ENCODE measurements around the gene INA.
"Not testable (repeated sequence)": the region's sequence is repeated elsewhere in the genome, so short reads cannot be mapped to it uniquely, and the experiment has no call there.

The INA gene

DNA sequence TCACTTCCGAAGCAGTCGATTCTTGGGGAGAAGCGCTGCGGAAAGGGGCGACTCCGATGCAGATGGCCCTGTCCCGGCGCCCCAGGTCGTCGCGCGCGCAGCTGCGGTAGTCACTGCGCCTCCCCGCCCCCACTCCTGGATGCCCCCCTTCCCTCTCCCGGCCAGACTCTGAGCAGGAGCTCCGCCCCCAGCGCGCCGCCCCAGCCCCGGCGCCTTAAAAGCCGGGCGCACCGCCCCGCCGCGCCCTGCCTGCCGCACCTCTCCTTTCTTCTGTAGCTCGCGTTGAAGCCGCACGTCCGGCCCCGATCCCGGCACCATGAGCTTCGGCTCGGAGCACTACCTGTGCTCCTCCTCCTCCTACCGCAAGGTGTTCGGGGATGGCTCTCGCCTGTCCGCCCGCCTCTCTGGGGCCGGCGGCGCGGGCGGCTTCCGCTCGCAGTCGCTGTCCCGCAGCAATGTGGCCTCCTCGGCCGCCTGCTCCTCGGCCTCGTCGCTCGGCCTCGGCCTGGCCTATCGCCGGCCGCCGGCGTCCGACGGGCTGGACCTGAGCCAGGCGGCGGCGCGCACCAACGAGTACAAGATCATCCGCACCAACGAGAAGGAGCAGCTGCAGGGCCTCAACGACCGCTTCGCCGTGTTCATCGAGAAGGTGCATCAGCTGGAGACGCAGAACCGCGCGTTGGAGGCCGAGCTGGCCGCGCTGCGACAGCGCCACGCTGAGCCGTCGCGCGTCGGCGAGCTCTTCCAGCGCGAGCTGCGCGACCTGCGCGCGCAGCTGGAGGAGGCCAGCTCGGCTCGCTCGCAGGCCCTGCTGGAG is at the start of gene INA:
Gene INA (plus strand): TSS at position 243 of the 817 bp plus-strand sequence. CDS start 74 bp downstream, at position 317.
- no peak for DNase-seq

DNA sequence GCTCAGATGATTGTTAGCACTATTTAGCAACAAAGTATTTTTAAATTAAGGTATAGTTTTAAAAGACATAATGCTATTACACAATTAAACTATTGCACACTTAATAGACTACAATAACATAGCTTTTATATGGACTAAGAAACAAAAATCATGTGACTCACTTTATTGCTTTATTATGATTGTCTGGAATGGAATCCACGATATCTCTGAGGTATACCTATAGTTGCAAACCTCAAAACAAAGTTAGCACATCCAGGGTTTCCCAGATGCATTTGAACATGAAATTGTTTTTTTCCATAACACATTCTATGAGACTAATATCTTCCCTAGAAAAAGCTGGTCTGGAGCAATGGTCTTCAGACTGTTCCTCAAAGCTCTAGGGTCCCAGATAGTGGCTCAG is 49.5 kb upstream of the INA start:
- no peak for DNase-seq

DNA sequence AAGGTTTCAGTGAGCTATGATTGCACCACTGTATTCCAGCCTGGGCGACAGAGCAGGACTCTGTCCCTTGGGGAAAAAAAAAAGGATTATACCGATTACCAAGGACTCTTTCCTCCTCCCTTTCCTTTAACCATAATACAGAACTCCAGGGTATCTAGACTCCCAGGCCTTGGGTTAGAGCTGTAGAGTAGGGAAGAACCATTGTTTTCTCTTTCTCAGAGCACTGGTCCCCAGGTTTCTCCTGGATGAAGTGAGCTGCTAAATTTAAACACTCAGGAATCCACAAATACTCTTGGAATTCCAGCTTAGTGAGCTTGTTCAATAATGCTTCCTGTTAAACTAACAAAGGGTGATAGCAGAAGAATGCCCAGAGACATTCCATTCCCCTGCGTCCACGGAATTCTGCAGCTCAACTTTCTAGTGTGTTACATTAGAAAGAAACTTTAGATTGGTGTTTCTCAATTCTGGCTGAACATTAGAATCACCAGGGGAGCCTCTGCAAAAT is 45.8 kb upstream of the INA start:
- DNase-seq: no peak

DNA sequence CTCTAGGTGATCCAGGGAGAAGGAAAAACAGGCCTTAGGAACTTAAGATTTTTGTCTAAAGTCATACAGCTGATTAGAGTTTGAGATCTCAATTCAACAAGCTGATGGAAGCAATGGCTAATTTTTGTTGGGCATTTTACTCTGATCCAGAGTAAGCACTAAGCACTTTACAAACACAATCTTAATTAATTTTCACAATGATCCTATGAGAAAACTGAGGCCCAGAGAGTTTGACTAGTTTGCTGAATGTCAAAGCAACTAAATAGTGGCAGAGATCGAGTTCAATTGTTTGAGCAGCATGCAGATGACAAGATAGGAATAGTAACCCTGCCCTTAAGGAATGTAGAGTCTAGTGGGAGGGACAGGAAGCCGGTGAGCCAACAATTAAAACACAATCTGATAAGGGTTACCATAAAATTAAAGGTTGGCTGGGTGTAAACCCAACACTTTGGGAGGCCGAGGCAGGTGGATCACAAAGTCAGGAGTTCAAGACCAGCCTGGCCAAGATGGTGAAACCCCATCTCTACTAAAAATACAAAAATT is 44.7 kb upstream of the INA start:
- no peak for DNase-seq

DNA sequence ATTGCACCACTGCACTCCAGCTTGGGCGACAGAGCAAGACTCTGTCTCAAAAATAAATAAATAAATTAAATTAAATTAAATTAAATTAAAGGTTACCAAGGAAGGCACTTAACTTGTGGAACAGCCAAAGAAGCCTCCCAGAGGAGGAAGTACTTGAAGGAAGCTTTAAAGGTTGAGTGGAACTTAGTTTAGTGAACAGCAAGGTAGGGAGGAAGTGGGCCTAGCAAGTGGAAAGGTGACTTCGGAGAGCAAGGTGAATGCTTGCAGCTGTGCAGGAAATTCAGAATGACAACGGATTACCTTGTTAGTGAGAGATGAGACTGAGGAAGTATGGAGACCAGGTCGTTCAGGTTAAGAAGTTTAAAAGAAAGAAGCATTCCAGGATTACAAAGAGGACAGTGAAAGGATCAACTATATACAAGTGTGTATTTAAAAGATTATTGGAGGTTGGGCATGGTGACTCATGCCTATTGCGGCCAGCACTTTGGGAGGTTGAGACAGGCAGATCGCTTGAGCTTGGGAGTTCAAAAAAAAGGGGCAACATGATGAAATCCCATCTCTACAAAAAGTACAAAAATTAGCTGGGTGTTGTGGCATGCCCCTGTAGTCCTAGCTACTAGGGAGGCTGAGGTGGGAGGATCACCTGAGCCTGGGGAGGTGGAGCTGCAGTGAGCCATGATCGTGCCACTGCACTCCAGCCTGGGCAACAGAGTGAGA is 44.0 kb upstream of the INA start:
- no peak for DNase-seq

DNA sequence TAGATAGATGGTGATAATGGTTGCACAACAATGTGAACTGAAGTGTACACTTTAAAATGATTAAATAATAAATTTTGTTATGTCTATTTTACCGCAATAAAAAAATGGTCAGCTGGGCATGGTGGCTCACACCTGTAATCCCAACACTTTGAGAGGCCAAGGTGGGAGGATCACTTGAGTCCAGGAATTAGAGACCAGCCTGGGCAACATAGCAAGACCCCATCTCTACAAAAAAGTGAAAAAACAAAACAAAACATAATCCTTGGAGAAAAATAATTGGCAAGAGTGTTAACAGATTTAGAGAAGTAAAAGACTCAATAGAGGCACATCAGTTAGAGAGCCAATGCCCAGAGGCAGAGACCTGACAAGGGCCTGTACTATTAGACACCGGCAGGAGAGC is 41.2 kb upstream of the INA start:
- no peak for DNase-seq

DNA sequence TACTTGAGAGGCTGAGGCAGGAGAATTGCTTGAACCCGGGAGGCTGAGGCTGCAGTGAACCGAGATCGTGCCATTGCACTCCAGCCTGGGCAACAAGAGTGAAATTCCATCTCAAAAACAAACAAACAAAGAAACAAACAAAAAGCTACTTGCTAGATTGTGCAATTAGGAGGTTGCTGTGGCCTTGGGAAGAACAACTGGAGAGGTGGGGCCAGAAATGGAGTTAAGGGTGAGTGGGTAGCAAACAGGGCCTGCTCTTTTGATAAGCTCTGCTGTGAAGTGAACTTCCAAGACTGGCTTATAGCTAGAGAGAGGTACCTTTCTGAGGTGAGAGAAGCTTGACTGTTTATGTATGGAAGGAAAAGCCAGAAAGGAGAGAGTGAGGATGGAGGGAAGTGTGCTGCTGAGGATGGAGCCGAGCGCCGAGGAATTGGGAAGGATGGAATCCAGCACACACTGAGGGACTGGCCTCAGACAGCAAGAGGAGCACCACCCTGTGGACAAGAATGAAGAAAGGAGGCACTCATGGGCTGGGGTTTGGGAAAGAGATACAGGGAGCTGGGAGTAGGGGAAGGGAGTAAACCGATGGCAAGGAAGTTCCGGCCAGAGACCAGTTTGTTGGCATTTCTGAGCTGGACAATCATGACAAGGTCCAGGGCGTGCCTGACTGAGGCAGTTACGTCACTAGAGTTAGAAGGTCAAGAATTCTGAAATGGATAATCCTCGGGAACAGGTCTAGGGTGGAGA is 38.3 kb upstream of the INA start:
- DNase-seq: no peak

DNA sequence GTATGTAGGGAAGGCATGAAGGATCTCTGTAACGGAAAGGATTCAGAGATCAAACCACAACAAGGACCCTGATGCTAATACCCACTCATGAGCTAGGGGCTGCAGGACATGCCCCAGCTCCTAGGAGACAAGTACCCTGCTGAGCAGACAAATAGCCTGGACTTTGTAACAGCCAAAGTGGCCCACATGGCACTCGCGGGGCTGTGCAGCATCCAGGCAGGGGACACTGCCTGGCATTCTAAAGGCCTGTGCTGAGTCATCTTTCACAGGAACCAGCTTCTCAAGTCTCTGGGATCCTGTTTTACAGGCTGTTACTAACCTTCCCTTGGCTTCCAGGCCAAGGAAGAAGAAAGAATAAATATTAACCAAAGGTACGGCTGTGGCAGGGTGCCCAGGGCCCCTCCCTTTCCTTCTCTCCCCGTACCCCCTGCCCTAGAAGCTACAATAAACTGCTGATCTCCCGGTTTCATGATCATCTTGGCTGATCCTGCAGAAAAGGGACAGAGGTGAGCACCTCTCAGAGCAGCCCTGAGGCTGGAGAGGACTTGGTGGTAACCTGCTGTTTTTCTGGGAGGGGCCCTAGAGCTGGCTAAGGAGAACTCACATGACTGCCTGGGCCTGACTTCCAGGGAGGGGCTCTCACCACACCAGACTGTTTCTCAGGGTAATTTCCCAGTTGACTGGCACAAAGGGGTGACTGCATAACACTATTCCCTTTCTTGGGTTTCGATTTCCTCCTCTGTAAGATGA is 35.5 kb upstream of the INA start:
- DNase-seq: no peak

DNA sequence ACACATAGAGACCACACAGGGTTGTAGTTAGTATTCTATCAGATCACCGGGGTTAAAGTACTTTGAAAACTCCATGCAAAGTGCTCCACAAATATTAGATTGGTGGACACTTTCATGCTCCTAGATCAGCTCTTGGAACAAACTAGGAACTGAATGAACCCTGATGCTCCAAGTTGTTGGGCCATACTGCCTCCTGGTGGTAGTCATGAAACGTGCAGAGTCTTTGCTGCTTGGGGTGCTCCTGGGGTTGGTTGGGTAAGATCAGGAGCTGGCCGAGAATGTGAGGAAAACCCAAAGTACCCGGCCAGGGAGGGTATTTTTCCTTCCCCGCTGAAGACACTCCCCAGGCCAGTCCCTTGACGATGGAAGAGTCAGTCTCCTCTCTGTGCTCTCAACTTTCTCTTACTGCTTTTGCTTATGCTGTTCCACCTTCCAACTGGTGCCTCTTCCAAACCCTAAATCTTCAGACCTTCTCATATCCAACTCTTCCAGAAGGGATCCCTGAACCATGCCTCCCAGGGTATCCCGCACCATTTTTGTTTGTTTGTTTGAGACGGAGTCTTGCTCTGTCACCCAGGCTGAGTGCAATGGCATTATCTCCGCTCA is 32.2 kb upstream of the INA start:
- peak; percentile 70 for DNase-seq

DNA sequence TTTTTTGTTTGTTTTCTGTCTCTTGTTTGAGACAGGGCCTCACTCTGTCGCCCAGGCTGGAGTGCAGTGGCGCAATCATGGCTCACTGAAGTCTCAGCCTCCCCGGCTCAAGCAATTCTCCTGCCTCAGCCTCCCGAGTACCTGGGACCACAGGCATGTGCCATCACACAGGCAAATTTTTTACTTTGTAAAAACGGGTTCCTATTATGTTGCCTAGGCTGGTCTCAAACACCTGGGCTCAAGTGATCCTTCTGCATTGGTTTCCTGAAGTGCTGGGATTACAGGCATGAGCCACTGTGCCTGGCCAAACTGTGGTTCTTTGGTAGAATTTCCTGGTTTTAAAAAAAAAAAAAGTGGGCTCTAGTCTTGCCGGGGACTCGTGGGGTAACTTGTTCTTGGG is 31.4 kb upstream of the INA start, which contains the start of gene RPEL1:
Gene RPEL1 (plus strand): TSS at position 301 of the 400 bp plus-strand sequence. CDS start 110 bp downstream, outside the sequence.
- DNase-seq: not testable (repeated sequence)

DNA sequence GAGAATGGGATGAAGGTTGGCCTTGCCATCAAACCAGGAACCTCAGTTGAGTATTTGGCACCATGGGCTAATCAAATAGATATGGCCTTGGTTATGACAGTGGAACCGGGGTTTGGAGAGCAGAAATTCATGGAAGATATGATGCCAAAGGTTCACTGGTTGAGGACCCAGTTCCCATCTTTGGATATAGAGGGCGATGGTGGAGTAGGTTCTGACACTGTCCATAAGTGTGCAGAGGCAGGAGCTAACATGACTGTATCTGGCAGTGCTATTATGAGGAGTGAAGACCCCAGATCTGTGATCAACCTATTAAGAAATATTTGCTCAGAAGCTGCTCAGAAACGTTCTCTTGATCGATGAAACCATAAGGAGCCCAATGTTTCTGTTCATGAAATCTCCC is 30.6 kb upstream of the INA start:
- DNase-seq: no peak

DNA sequence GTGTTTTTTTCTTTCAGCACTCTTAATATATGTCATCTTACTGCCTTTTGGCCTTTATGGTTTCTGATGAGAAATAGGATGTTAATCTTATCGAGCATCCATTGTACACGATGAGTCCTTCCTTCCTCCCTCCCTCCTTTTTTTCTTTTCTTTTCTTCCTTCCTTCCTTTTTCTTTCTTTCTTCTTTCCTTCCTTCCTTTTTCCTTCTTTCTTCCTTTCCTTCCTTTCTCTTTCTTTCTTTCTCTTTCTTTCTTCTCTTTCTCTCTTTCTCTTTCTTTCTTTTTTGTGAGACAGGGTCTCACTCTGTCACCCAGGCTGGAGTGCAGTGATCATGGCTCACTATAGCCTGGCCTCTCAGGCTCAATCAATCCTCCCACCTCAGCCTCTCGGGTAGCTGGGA is 22.8 kb upstream of the INA start:
- no peak for DNase-seq

DNA sequence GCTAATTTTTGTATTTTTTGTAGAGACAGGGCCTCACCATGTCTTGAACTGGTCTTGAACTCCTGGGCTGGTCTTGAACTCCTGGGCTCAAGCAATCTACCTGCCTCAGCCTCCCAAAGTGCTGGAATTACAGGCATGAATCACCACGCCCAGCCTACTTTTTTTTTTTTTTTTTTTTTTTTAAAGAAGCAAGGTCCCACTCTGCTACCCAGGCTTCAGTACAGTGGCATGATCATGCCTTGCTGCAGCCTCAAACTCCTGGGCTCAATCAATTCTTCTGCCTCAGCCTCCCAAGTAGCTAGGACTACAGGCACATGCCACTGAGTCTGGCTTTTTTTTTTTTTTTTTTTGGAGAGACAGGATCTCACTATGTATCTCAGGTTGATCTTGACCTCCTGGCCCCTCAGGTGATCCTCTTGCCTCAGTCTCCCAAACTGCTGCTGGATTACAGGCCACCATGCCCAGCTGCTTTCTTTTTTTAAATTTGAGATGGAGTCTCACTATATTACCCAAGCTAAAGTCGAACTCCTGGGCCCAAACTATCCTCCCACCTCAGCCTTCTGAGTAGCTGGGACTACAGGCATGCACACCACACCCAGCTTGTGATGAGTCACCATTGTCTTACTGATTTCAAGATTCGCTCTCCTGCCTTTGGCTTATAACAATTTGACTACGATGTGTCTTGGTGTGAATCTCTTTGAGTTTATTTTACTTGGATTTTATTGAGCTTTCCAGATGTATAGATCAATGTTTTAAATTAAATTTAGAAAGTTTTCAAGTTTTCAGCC is 22.2 kb upstream of the INA start:
- DNase-seq: no peak

DNA sequence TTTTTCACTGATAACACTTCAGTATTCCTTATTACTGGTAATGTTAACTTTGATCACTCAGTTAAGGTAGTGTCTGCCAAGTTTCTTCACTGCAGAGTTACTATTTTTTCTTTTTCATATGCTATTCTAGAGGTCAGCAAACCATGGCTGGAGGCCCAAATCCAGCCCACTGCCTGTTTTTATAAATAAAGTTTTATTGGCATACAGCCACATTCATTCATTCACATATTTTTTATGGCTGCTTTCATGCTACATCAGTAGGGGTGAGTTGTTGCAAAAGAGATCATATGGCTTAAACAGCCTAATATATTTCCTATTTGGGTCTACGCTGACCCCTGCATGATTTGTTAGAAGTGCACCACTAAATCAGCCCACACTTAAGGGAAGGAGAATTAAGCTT is 20.3 kb upstream of the INA start:
- no peak for DNase-seq

DNA sequence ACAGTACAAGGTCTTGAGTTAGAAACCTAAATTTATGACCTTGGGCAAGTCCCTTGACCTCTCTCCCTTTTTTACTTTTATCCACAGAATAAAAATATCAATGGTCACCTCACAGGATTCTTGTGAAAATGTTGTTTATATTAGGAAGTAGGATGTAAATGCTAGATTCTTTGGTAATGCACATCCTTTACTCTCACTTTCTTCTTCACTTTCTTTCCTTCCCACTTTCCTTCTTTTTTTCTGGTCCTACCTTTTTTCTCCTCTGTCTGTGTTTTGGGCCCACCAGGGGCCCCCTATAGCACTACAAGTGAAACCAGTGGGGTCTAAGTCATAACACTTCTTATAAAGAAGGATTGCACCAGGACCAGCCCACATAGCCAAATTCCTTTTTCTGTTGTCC is 19.1 kb upstream of the INA start:
- DNase-seq: no peak

DNA sequence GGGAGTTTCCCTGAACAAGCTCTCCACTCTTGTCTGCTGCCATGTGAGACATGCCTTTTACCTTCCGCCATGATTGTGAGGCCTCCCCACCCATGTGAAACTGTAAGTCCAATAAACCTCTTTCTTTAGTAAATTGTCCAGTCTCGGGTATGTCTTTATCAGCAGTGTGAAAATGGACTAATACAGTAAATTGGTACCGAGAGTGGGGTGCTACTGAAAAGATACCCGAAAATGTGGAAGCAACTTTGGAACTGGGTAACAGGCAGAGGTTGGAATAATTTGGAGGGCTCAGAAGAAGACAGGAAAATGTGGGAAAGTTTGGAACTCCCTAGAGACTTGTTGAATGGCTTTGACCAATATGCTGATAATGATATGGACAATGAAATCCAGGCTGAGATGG is 18.0 kb upstream of the INA start:
- DNase-seq: not testable (repeated sequence)

DNA sequence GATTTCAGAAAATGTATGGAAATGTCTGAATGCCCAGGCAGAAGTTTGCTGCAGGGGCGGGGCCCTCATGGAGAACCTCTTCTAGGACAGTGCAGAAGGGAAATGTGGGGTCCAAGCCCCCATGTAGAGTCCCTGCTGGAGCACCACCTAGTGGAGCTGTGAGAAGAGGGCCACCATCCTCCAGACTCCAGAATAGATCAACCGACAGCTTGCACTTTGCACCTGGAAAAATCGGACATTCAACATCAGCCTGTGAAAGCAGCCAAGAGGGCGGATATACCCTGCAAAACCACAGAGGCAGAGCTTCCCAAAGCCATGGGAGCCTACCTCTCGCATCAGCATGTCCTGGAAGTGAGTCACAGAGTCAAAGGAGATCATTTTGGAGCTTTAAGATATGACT is 16.9 kb upstream of the INA start:
- no peak for DNase-seq

DNA sequence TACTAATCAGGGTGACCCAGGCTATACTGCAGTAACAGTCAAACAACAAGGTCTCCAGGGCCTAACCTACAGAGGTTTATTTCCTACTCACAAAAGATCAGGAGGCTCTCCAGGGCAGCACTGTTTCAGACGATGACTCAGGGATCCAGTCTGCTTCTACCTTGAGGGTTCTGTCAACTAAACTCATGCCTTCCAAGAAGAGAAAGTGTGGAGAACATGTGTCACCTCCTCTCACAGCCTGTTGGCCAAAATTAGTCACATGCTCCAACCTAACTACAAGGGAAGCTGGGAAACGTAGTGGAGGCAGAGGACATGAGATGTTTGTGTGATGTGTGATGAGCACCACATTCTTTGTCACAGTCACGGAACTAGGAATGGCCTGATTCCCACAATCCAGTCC is 14.7 kb upstream of the INA start:
- no peak for DNase-seq

DNA sequence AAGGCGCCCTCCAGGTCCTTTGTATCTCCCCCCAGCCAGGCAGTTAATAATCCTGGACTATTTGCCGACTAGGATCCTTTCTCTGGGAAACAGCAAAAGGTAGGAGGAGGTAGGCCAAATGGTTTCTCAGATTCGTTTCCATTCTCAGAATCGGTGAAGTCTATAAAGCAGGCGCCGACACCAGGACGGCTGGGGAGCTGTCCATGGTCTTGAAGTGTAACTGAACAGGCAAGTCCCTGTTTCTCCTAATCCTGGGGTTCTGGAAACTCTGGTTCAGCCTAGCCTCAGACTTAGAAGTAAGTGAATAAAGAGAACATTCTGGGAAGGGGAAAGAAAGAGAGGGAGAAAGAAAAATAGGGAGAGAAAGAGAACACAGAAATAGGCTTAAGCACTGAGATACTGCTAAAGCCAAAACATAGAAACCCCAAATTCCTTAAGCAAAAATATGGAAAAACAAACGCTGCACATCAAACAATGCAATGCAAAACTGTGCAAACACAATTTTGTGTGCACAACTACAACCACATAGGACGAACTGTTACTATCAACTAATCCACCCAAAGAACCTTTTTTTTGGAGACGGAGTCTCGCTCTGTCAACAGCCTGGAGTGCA is 11.1 kb upstream of the INA start:
- peak; percentile 30 for DNase-seq

DNA sequence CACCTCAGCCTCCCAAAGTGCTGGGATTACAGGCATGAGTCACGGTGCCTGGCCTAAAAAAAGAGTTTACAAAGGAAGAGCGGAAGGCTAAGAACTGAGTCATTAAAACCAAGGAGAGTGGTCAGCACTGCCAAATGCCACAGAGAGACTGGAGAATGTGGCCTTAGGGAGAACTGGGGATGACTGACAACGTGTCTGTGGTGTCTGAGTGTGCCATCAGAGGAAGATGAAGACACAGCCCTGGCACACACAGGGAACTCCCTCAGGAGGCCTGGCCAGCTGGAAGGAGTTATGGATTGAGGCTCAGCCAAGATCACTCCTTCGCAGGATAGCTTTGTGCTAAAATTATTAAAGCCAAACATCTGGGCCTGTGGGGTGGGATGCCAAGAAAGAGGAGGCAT is 3.9 kb upstream of the INA start:
- DNase-seq: no peak
